ENCODE results near the gene GRM4.

DNA sequence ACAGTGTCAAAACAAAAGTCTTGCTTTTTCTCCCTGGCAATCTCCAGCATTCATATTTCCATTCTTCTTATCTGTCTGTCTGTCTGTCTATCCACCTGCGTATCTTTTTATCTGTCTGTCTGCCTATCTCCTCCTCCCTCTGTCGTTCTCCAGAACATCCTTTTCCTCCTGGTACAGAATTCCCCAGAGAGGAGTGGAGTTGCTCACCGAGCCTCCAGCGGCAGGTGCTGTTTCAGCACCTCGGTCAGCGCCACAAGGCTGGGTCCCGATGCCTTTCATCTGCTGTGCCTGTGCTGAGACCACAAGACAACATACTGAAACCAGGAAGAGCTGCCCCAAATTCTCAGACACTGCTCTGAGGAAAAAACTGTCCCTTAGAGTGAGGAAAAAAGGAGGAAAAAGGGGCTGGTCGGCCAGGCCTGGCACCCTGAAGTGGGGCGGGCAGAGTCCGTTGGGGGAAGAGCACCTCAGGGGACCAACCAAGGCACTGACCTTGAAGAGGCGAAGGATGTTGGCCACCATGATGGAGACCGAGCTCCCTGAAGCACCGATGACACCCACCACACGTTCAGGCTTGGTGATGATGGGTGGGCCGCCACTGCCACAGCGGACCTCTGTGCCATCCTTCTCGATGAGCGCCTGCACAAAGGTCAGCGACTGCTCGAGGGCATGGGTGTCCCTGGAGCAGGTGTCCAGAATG is 13.3 kb downstream of the GRM4 start:
- TF ChIP-seq ZNF274 (IDR thresholded peaks at IDR 0.05; ENCODE audit: borderline replicate concordance, low read depth, low read length) (no peak), POLR2A (conservative IDR thresholded peaks at IDR 0.05) (no peak)
- TF ChIP-seq, protein P1, sequence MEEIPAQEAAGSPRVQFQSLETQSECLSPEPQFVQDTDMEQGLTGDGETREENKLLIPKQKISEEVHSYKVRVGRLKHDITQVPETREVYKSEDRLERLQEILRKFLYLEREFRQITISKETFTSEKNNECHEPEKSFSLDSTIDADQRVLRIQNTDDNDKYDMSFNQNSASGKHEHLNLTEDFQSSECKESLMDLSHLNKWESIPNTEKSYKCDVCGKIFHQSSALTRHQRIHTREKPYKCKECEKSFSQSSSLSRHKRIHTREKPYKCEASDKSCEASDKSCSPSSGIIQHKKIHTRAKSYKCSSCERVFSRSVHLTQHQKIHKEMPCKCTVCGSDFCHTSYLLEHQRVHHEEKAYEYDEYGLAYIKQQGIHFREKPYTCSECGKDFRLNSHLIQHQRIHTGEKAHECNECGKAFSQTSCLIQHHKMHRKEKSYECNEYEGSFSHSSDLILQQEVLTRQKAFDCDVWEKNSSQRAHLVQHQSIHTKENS (CRISPR knock-in tag; IDR thresholded peaks at IDR 0.05): no peak
